Memory B cell (primary cell): ENCODE data around the gene PAFAH1B2.

Experiments used
- ATAC-seq: fragments of 150-1000 bp; cut with Tn5 transposase; 2 replicates; pipeline ENCODE4 v1.10.0; 2021; ENCODE audit warnings: low read depth, mild to moderate bottlenecking, moderate library complexity
- DNase-seq, 2 donors: peaks; one replicate each; pipeline ENCODE4 v3.0.0; 2022; ENCODE audit warnings: low spot score in 2 of 2
- H3K27ac Mint-ChIP-seq: one replicate; pipeline ENCODE4 v1.8.0; 2022; ENCODE audit warnings: mild to moderate bottlenecking, moderate library complexity, mixed read lengths
- H3K27me3 Mint-ChIP-seq: one replicate; pipeline ENCODE4 v1.8.0; 2022; ENCODE audit warnings: mixed read lengths
- H3K36me3 Mint-ChIP-seq: one replicate; pipeline ENCODE4 v1.8.0; 2022; ENCODE audit warnings: mild to moderate bottlenecking, mixed read lengths
- H3K4me1 Mint-ChIP-seq: one replicate; pipeline ENCODE4 v1.8.0; 2022; ENCODE audit warnings: mixed read lengths
- H3K4me3 Mint-ChIP-seq: one replicate; pipeline ENCODE4 v1.8.0; 2022; ENCODE audit warnings: mild to moderate bottlenecking, moderate library complexity, mixed read lengths
- H3K9me3 Mint-ChIP-seq: one replicate; pipeline ENCODE4 v1.8.0; 2022; ENCODE audit warnings: mixed read lengths

PAFAH1B2 gene

GRCh38 chr11:117183724-117184349 is 39.8 kb downstream of the PAFAH1B2 start:
- Mint-ChIP-seq H3K27me3 (no peaks in the 10 kb centered on the region), H3K27ac (no peak overlapping the region), H3K36me3 (peaks cover 19% of the 10 kb centered on the region), H3K9me3 (no peaks in the 10 kb centered on the region), H3K4me3 (no peak overlapping the region), H3K4me1 (peaks cover 55% of the 10 kb centered on the region)
- ATAC-seq (no peak), DNase-seq (no peak)

DNA sequence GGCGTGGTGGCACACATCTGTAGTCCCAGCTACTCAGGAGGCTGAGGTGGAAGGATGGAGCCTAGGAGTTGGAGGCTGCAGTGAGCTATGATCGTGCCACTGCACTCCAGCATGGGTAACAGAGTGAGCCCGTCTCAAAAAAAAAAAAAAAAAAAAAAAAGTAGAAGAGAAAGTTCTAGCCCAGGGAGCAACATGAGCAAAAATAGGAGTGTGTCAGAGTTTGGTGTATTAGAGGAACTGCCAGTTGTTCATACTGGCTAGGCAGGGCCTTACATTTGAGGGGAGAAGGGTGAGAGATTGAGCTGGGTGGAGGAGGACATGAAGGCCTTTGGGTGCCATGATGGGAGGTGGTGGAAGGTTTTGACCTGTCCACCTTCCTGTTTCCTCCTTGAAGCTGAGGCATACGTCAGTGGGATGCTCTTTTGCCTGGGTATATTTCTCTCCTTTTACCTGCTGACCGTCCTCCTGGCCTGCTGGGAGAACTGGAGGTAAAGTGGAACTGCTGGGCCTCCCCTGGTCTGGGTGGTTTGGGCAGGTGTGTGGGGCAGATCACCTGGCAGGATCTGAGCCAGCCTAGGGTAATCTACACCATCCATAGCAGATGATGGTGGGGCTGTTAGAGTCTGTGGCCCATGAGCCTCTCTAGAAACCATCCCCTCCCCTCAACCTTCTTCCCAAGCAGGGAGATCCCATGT is 41.8 kb downstream of the PAFAH1B2 start:
- no peaks in the 10 kb centered on the region for H3K9me3 Mint-ChIP-seq
- DNase-seq: no peak
- H3K36me3 Mint-ChIP-seq: peaks cover 27% of the 10 kb centered on the region
- ATAC-seq: peak; percentile 33
- peak overlapping the region; percentile 98 for H3K27ac Mint-ChIP-seq
- peaks cover 56% of the 10 kb centered on the region for H3K4me1 Mint-ChIP-seq
- H3K27me3 Mint-ChIP-seq: no peaks in the 10 kb centered on the region
- peak overlapping the region; percentile 80 for H3K4me3 Mint-ChIP-seq

DNA sequence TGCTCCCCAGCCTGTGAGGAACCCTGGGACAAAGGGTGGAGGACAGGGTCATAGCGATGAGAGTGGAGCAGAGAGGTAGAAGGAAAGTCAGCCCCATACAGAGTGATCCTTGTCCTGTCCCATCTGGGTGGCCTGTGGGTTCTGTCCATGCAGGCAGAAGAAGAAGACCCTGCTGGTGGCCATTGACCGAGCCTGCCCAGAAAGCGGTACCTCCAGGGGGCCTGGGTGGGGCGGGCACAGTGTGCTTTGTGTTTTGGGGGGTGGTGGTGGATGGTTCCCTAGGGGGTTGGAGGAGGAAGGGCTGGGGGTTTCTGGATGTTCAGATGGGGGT is 42.3 kb downstream of the PAFAH1B2 start:
- Mint-ChIP-seq H3K4me3 (peak overlapping the region; percentile 80), H3K4me1 (peaks cover 52% of the 10 kb centered on the region)
- no peak for ATAC-seq

GRCh38 chr11:117187007-117187406 is 42.9 kb downstream of the PAFAH1B2 start:
- H3K9me3 Mint-ChIP-seq: no peaks in the 10 kb centered on the region
- H3K27ac Mint-ChIP-seq: peak overlapping the region; percentile 98
- no peaks in the 10 kb centered on the region for H3K27me3 Mint-ChIP-seq
- peak overlapping the region; percentile 67 for H3K4me3 Mint-ChIP-seq
- peaks cover 30% of the 10 kb centered on the region for H3K36me3 Mint-ChIP-seq
- H3K4me1 Mint-ChIP-seq: peaks cover 52% of the 10 kb centered on the region
- no peak for ATAC-seq
- DNase-seq: no peak

More for the DNA sequence above, 42.3 kb downstream of the PAFAH1B2 start:
- Mint-ChIP-seq H3K27ac (peak overlapping the region; percentile 98), H3K27me3 (no peaks in the 10 kb centered on the region), H3K9me3 (no peaks in the 10 kb centered on the region), H3K36me3 (peaks cover 27% of the 10 kb centered on the region)
- no peak for DNase-seq

- peaks cover 32% of the 10 kb centered on the region for H3K36me3 Mint-ChIP-seq
- no peak for ATAC-seq
- H3K4me1 Mint-ChIP-seq: peaks cover 52% of the 10 kb centered on the region
- peak overlapping the region; percentile 67 for H3K4me3 Mint-ChIP-seq
- no peaks in the 10 kb centered on the region for H3K9me3 Mint-ChIP-seq
- DNase-seq: no peak
- no peaks in the 10 kb centered on the region for H3K27me3 Mint-ChIP-seq
- H3K27ac Mint-ChIP-seq: peak overlapping the region; percentile 98
These were observed 43.3 kb downstream of the PAFAH1B2 start for GRCh38 chr11:117187428-117187798.

- Mint-ChIP-seq H3K36me3 (peaks cover 28% of the 10 kb centered on the region), H3K4me3 (peak overlapping the region; percentile 67), H3K4me1 (peaks cover 52% of the 10 kb centered on the region), H3K9me3 (no peaks in the 10 kb centered on the region), H3K27ac (peak overlapping the region; percentile 98), H3K27me3 (no peaks in the 10 kb centered on the region)
- no peak for ATAC-seq
- DNase-seq: no peak
These were observed 43.9 kb downstream of the PAFAH1B2 start for GRCh38 chr11:117187799-117188481.

- Mint-ChIP-seq H3K27ac (peak overlapping the region; percentile 98), H3K4me1 (peaks cover 54% of the 10 kb centered on the region), H3K4me3 (peak overlapping the region; percentile 56), H3K36me3 (peaks cover 29% of the 10 kb centered on the region), H3K9me3 (no peaks in the 10 kb centered on the region), H3K27me3 (no peaks in the 10 kb centered on the region)
- ATAC-seq: no peak
- DNase-seq: no peak
These were observed 44.6 kb downstream of the PAFAH1B2 start for GRCh38 chr11:117188620-117189081.

DNA sequence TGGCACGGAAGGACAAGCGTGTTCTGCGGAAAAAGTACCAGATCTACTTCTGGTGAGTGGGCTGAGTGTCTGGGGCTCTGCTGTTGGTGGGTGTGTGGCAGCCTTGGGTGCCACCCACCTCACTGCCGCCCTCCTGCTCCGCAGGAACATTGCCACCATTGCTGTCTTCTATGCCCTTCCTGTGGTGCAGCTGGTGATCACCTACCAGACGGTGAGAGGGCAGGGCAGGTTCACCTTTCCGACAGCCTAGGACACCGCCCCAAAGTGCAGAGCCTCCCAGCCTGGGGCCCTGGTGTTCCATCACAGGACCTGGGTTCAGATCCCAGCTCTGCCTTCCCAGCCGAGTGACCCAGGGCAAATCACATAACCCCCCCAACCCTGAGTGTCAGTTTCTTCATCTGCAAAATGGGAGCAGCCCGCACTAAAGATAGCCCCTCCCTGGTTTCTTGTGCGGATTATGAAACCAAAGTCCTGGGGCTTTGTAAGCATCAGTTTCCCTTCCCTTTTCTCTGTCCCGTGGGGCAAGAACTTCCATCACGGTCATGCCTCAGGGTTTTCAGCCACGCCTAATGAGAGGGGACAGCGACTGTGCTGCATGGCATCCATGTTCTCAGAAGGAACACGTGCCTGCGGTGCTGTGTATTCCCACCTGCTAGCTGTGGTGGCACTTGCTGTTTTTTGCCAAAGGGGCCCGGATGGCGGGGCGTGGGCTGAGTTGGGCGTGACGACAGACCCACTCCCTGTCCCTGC is 45.3 kb downstream of the PAFAH1B2 start:
- ATAC-seq (peak; percentile 90), DNase-seq (peak; percentile 62 to 87)
- H3K9me3 Mint-ChIP-seq: no peaks in the 10 kb centered on the region
- H3K4me1 Mint-ChIP-seq: peaks cover 51% of the 10 kb centered on the region
- peak overlapping the region; percentile 78 for H3K4me3 Mint-ChIP-seq
- H3K36me3 Mint-ChIP-seq: peaks cover 30% of the 10 kb centered on the region
- H3K27me3 Mint-ChIP-seq: no peaks in the 10 kb centered on the region
- peak overlapping the region; percentile 98 for H3K27ac Mint-ChIP-seq

DNA sequence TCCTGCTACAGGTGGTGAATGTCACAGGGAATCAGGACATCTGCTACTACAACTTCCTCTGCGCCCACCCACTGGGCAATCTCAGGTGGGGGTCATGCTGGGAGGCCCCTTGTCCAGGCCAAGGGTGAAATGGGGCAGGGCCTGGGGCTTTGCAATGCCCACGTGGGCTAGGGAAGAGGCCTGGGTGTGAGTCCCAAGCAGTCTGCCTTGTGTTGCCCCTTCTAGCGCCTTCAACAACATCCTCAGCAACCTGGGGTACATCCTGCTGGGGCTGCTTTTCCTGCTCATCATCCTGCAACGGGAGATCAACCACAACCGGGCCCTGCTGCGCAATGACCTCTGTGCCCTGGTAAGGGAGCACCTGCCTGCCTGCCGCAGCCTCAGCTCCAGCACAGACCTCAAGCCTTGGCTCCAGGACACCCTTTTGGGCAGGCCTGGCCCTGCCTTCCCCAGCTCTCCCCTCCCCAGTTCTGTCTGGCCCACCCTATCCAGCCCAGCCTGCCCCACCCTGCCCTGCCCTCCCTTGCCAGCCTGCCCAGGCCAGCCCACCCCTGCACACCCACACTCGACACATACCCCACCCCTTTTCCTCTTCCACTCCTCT is 46.0 kb downstream of the PAFAH1B2 start:
- H3K36me3 Mint-ChIP-seq: peaks cover 33% of the 10 kb centered on the region
- peak overlapping the region; percentile 98 for H3K27ac Mint-ChIP-seq
- H3K4me1 Mint-ChIP-seq: peaks cover 52% of the 10 kb centered on the region
- ATAC-seq (no peak), DNase-seq (no peak)
- H3K9me3 Mint-ChIP-seq: no peaks in the 10 kb centered on the region
- H3K27me3 Mint-ChIP-seq: no peaks in the 10 kb centered on the region
- H3K4me3 Mint-ChIP-seq: peak overlapping the region; percentile 78

DNA sequence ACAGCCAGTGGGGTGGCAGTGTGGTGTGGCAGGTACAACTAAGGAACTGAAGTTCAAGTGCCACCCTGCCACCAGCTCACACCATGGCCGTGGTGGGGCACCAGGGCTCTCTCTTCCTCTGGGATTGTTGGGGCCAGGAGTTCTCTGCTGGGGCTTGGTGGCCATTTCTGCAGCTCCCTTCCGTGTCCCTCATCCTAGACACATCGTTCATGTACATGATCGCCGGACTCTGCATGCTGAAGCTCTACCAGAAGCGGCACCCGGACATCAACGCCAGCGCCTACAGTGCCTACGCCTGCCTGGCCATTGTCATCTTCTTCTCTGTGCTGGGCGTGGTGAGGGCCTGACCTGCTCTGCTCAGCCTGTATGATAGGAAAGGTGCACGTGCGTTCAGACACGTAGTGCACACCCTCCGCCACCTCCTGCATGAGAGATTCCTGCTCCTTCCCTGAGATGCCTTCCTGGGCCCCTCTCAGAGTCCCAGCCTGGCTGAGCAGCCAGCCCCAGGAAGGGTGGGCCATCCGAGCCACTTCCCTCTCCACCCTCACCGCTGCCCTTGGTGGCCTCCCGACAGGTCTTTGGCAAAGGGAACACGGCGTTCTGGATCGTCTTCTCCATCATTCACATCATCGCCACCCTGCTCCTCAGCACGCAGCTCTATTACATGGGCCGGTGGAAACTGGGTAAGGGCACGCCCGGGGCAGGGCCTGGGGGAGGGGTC is 47.8 kb downstream of the PAFAH1B2 start:
- no peak for DNase-seq
- H3K9me3 Mint-ChIP-seq: no peaks in the 10 kb centered on the region
- H3K27ac Mint-ChIP-seq: peak overlapping the region; percentile 35
- ATAC-seq: no peak
- H3K36me3 Mint-ChIP-seq: peaks cover 37% of the 10 kb centered on the region
- H3K4me3 Mint-ChIP-seq: no peak overlapping the region
- H3K4me1 Mint-ChIP-seq: peaks cover 42% of the 10 kb centered on the region
- no peaks in the 10 kb centered on the region for H3K27me3 Mint-ChIP-seq

DNA sequence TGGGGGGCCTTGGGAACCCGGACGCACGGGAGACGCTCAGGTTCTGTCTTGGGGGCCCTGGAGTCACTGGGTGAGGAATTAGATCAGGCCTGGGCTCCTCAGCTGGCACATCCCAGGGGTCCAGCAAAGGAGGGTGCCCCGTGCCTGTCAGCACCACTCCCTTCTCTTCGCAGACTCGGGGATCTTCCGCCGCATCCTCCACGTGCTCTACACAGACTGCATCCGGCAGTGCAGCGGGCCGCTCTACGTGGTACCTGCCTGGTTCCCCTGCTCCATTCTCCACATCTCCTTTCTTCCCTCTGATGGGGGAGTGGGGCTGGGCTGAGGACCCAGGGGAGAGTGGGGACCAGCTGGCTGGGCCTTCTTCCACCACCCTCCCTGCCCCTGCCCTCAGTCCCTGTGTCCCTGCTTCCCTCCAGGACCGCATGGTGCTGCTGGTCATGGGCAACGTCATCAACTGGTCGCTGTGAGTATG is 48.4 kb downstream of the PAFAH1B2 start:
- H3K27ac Mint-ChIP-seq: peak overlapping the region; percentile 87
- no peak overlapping the region for H3K4me3 Mint-ChIP-seq
- no peak for ATAC-seq
- peaks cover 36% of the 10 kb centered on the region for H3K36me3 Mint-ChIP-seq
- H3K4me1 Mint-ChIP-seq: peaks cover 36% of the 10 kb centered on the region
- H3K9me3 Mint-ChIP-seq: no peaks in the 10 kb centered on the region
- no peaks in the 10 kb centered on the region for H3K27me3 Mint-ChIP-seq
- no peak for DNase-seq

- no peak for ATAC-seq
- peak overlapping the region; percentile 87 for H3K27ac Mint-ChIP-seq
- peaks cover 37% of the 10 kb centered on the region for H3K36me3 Mint-ChIP-seq
- no peaks in the 10 kb centered on the region for H3K9me3 Mint-ChIP-seq
- H3K4me1 Mint-ChIP-seq: peaks cover 32% of the 10 kb centered on the region
- no peak overlapping the region for H3K4me3 Mint-ChIP-seq
- no peak for DNase-seq
- no peaks in the 10 kb centered on the region for H3K27me3 Mint-ChIP-seq
These were observed 49.3 kb downstream of the PAFAH1B2 start for GRCh38 chr11:117193130-117194020.
